CD4-positive, alpha-beta T cell (primary cell): ENCODE data around the gene DCLK1. TPM values are rescaled to one million over a fixed set of nuclear protein-coding genes. Genes with fewer than 3 reads are reported as not detected.

Experiments
- ATAC-seq: fragments of 200-7000 bp; cut with Tn5 transposase; one replicate; pipeline ENCODE4 v1.10.0; 2022; ENCODE audit warnings: mild to moderate bottlenecking; ENCODE audit not compliant: poor library complexity
- CTCF ChIA-PET: fragments of 350-600 bp; sonication (Branson Sonifier 250); formaldehyde crosslinking; loops from one replicate; lab custom pipeline; 2021; ENCODE audit warnings: antibody characterized with exemption, inconsistent platforms; lab: Charles Lee
- POLR2A ChIA-PET: fragments of 350-600 bp; sonication (Branson Sonifier 250); formaldehyde crosslinking; loops from one replicate; lab custom pipeline; 2021; ENCODE audit warnings: antibody characterized with exemption, inconsistent platforms; lab: Charles Lee
- DNase-seq, 14 experiments: peaks; one replicate each; pipeline ENCODE4 v3.0.0-alpha.2; 2013 to 2020; ENCODE audit warnings: mixed read lengths in 2 of 14
- H3K27ac ChIP-seq, 2 donors: one replicate each; pipeline versions ENCODE4 v1.5.1 to v1.7.0; 2013; ENCODE audit warnings: low read length in 2 of 2, low read depth in 1 of 2, mild to moderate bottlenecking in 1 of 2
- H3K27me3 ChIP-seq, 2 experiments: 1 replicate in 1 of 2; 2 replicates in 1 of 2; pipeline versions ENCODE4 v1.6.1 to v1.7.0; 2013; ENCODE audit warnings: low read length in 2 of 2, control low read depth in 1 of 2, mild to moderate bottlenecking in 1 of 2, moderate library complexity in 1 of 2; ENCODE audit not compliant: insufficient read depth in 2 of 2, control insufficient read depth in 1 of 2
- H3K36me3 ChIP-seq: one replicate; pipeline ENCODE4 v1.6.1; 2013; ENCODE audit warnings: low read length, control low read depth; ENCODE audit not compliant: insufficient read depth
- H3K4me1 ChIP-seq: one replicate; pipeline ENCODE4 v1.6.1; 2013; ENCODE audit warnings: low read length, control low read depth; ENCODE audit not compliant: insufficient read depth
- H3K4me3 ChIP-seq: one replicate; pipeline ENCODE4 v1.5.1; 2013; ENCODE audit warnings: mild to moderate bottlenecking, low read length, moderate library complexity
- H3K9me3 ChIP-seq, 2 experiments: 1 replicate in 1 of 2; 2 replicates in 1 of 2; pipeline versions ENCODE4 v1.6.1 to v1.7.0; 2013; ENCODE audit warnings: low read length in 2 of 2, mild to moderate bottlenecking in 2 of 2, control low read depth in 1 of 2, moderate library complexity in 1 of 2; ENCODE audit not compliant: control insufficient read depth in 1 of 2, insufficient read depth in 1 of 2
- H3K27ac Mint-ChIP-seq: one replicate; pipeline ENCODE4 v1.8.0; 2020; ENCODE audit warnings: mixed read lengths
- H3K27me3 Mint-ChIP-seq: one replicate; pipeline ENCODE4 v1.8.0; 2021; ENCODE audit warnings: mixed read lengths
- H3K36me3 Mint-ChIP-seq: one replicate; pipeline ENCODE4 v1.8.0; 2021; ENCODE audit warnings: low read depth, mixed read lengths
- H3K4me1 Mint-ChIP-seq: one replicate; pipeline ENCODE4 v1.8.0; 2021; ENCODE audit warnings: low read depth, mixed read lengths
- H3K4me3 Mint-ChIP-seq: one replicate; pipeline ENCODE4 v1.8.0; 2020; ENCODE audit warnings: mild to moderate bottlenecking, mixed read lengths
- H3K9me3 Mint-ChIP-seq: one replicate; pipeline ENCODE4 v1.8.0; 2020; ENCODE audit warnings: mixed read lengths
- CTCF ChIP-seq: fragments of 200-600 bp; IDR thresholded peaks from one replicate; pipeline ENCODE4 v1.8.0; 2022; ENCODE audit warnings: antibody characterized with exemption, mild to moderate bottlenecking
- intact Hi-C, 2 experiments: fragments of 100-400 bp; cut with DNase I in 1 of 2; cut with micrococcal nuclease in 1 of 2; formaldehyde crosslinking; loops; one replicate each; pipeline versions ENCODE4 v1.15.1 to v1.9.0; 2023 to 2025; cut with DNase I, micrococcal nuclease
- total RNA-seq, 174 experiments: library from RNA in 2 of 174; stranded (reverse) in 2 of 174; gene quantifications; one replicate each; pipeline ENCODE4 v1.2.3 and lab custom pipeline; 2021 to 2026

Gene DCLK1
- total RNA-seq, 2 experiments from 2014 or later, result not detected

- POLR2A ChIA-PET, result no interaction called here
- CTCF ChIA-PET, result no interaction called here
- ATAC-seq, result no peak
- H3K9me3 ChIP-seq, result no peaks in the 10 kb centered on the region
- no peaks in the 10 kb centered on the region for H3K4me1 ChIP-seq
- H3K27ac ChIP-seq, result no peak overlapping the region
- no peak for DNase-seq
- Mint-ChIP-seq H3K36me3 (no peaks in the 10 kb centered on the region), H3K4me3 (no peak overlapping the region), H3K4me1 (no peaks in the 10 kb centered on the region), H3K27me3 (no peaks in the 10 kb centered on the region), H3K27ac (no peak overlapping the region), H3K9me3 (no peaks in the 10 kb centered on the region)
- no peak overlapping the region for H3K4me3 ChIP-seq
- intact Hi-C loops, result no loop called here
- H3K36me3 ChIP-seq, result no peaks in the 10 kb centered on the region
- H3K27me3 ChIP-seq, result no peaks in the 10 kb centered on the region
- TF ChIP-seq CTCF, result no peak
These were observed 63.3 kb downstream of the DCLK1 start for GRCh38 chr13:36067746-36068381.

GRCh38 chr13:36062249-36062648, 68.9 kb downstream of the DCLK1 start:
- no peak overlapping the region for H3K4me3 Mint-ChIP-seq
- DNase-seq (no peak), ATAC-seq (no peak)
- no peak for TF ChIP-seq CTCF
- POLR2A ChIA-PET, result no interaction called here
- Histone ChIP-seq H3K4me1 (no peaks in the 10 kb centered on the region), H3K27ac (no peak overlapping the region), H3K27me3 (no peaks in the 10 kb centered on the region), H3K4me3 (no peak overlapping the region), H3K36me3 (no peaks in the 10 kb centered on the region), H3K9me3 (no peaks in the 10 kb centered on the region)
- H3K9me3 Mint-ChIP-seq, result no peaks in the 10 kb centered on the region
- H3K36me3 Mint-ChIP-seq, result no peaks in the 10 kb centered on the region
- no peak overlapping the region for H3K27ac Mint-ChIP-seq
- intact Hi-C loops, result no loop called here
- CTCF ChIA-PET, result no interaction called here
- H3K4me1 Mint-ChIP-seq, result no peaks in the 10 kb centered on the region
- no peaks in the 10 kb centered on the region for H3K27me3 Mint-ChIP-seq

- Histone ChIP-seq H3K9me3 (no peaks in the 10 kb centered on the region), H3K4me3 (no peak overlapping the region), H3K27me3 (no peaks in the 10 kb centered on the region), H3K27ac (no peak overlapping the region), H3K4me1 (no peaks in the 10 kb centered on the region), H3K36me3 (no peaks in the 10 kb centered on the region)
- ATAC-seq, result no peak
- H3K4me3 Mint-ChIP-seq, result no peak overlapping the region
- ChIA-PET CTCF (no interaction called here), POLR2A (no interaction called here)
- no peak for DNase-seq
- no peaks in the 10 kb centered on the region for H3K27me3 Mint-ChIP-seq
- no peaks in the 10 kb centered on the region for H3K4me1 Mint-ChIP-seq
- no peak overlapping the region for H3K27ac Mint-ChIP-seq
- intact Hi-C loops, result no loop called here
- no peaks in the 10 kb centered on the region for H3K9me3 Mint-ChIP-seq
- TF ChIP-seq CTCF, result no peak
- H3K36me3 Mint-ChIP-seq, result no peaks in the 10 kb centered on the region
These were observed 69.6 kb downstream of the DCLK1 start for GRCh38 chr13:36061621-36062020.
